HepG2 (cell line): ENCODE results near the gene ETFA. TPM values are rescaled to one million over a fixed set of nuclear protein-coding genes. Genes with fewer than 3 reads are reported as not detected.

ENCODE experiments used
- CBFB ChIP-seq: sonication (generic); formaldehyde crosslinking; IDR thresholded peaks from 2 replicates; pipeline ENCODE4 v1.4.0; 2020; ENCODE audit warnings: missing genetic modification reagents
- ELF4 ChIP-seq: sonication (generic); formaldehyde crosslinking; IDR thresholded peaks from 2 replicates; pipeline ENCODE4 v1.5.0; 2020; ENCODE audit warnings: missing genetic modification reagents, mild to moderate bottlenecking, moderate library complexity, borderline replicate concordance
- FOXJ3 ChIP-seq: sonication (generic); formaldehyde crosslinking; IDR thresholded peaks from 2 replicates; pipeline ENCODE4 v1.4.0; 2020; ENCODE audit warnings: missing genetic modification reagents, mild to moderate bottlenecking, borderline replicate concordance
- GATA4 ChIP-seq: sonication (generic); IDR thresholded peaks from 2 replicates; pipeline ENCODE4 v1.6.1; 2016; ENCODE audit warnings: antibody characterized with exemption, low read depth, borderline replicate concordance
- GRHL1 ChIP-seq: sonication (generic); formaldehyde crosslinking; conservative IDR thresholded peaks from 2 replicates; pipeline ENCODE4 v1.8.0; 2022; ENCODE audit warnings: missing genetic modification reagents
- HDAC1 ChIP-seq: sonication (generic); formaldehyde crosslinking; IDR thresholded peaks from 2 replicates; pipeline ENCODE4 v1.5.1; 2020; ENCODE audit warnings: mild to moderate bottlenecking, missing genetic modification reagents
- IRX3 ChIP-seq: sonication (generic); formaldehyde crosslinking; IDR thresholded peaks from 2 replicates; pipeline ENCODE4 v1.8.1; 2023; ENCODE audit warnings: mild to moderate bottlenecking, low read depth, missing genetic modification reagents, borderline replicate concordance
- KLF13 ChIP-seq: sonication (generic); formaldehyde crosslinking; IDR thresholded peaks from 2 replicates; pipeline ENCODE4 v1.4.0; 2020; ENCODE audit warnings: mild to moderate bottlenecking, missing genetic modification reagents
- MXD1 ChIP-seq: sonication (generic); formaldehyde crosslinking; IDR thresholded peaks from 2 replicates; pipeline ENCODE4 v1.4.0; 2020; ENCODE audit warnings: mild to moderate bottlenecking, missing genetic modification reagents
- NFAT5 ChIP-seq: sonication (generic); formaldehyde crosslinking; IDR thresholded peaks from 2 replicates; pipeline ENCODE4 v1.4.0; 2020; ENCODE audit warnings: missing genetic modification reagents
- NR2F2 ChIP-seq: IDR thresholded peaks from 2 replicates; pipeline ENCODE4 v1.6.1; 2012; ENCODE audit warnings: low read depth, inconsistent platforms, borderline replicate concordance
- RELA ChIP-seq: sonication (generic); formaldehyde crosslinking; IDR thresholded peaks from 2 replicates; pipeline ENCODE4 v1.4.0; 2020; ENCODE audit warnings: missing genetic modification reagents
- RORA ChIP-seq: sonication (generic); formaldehyde crosslinking; IDR thresholded peaks from 2 replicates; pipeline ENCODE4 v1.5.0; 2020; ENCODE audit warnings: mild to moderate bottlenecking, missing genetic modification reagents, moderate library complexity
- SKI ChIP-seq: fragments of 450-650 bp; IDR thresholded peaks from one replicate; pipeline ENCODE4 v1.6.1; 2018; ENCODE audit warnings: mild to moderate bottlenecking; ENCODE audit not compliant: partially characterized antibody
- TAF1 ChIP-seq: sonication (generic); formaldehyde crosslinking; IDR thresholded peaks from 2 replicates; pipeline ENCODE4 v1.4.0; 2020; ENCODE audit warnings: missing genetic modification reagents
- TEF ChIP-seq: sonication (generic); formaldehyde crosslinking; IDR thresholded peaks from 2 replicates; pipeline ENCODE4 v1.5.0; 2020; ENCODE audit warnings: missing genetic modification reagents
- ZNF251 ChIP-seq: sonication (generic); formaldehyde crosslinking; IDR thresholded peaks from 2 replicates; pipeline ENCODE4 v1.9.0; 2021; ENCODE audit warnings: mild to moderate bottlenecking, missing genetic modification reagents
- ZNF530 ChIP-seq: sonication (generic); formaldehyde crosslinking; IDR thresholded peaks from 2 replicates; pipeline ENCODE4 v1.5.0; 2020; ENCODE audit warnings: low read depth, mild to moderate bottlenecking, missing genetic modification reagents
- ZNF652 ChIP-seq: IDR thresholded peaks from 2 replicates; pipeline ENCODE4 v1.6.1; 2016; ENCODE audit warnings: low read depth, borderline replicate concordance
- ZNF704 ChIP-seq: sonication (generic); formaldehyde crosslinking; IDR thresholded peaks from 2 replicates; pipeline ENCODE4 v1.8.1; 2023; ENCODE audit warnings: mild to moderate bottlenecking, inconsistent platforms, moderate library complexity, missing genetic modification reagents, borderline replicate concordance
- polyA plus RNA-seq, 8 experiments: library from polyadenylated mRNA; depleted of rRNA in 3 of 8; stranded (reverse) in 7 of 8; unstranded in 1 of 8; fragments of >200 nt; fragmentation: Illumina TruSeq in 4 of 8; extraction: Trizol in 4 of 8; gene quantifications; 2 replicates each; pipeline versions ENCODE4 v1.2.1 to v1.2.3, GENCODE V29; 2011 to 2016; ENCODE audit warnings: low read depth in 4 of 8, missing spikeins in 1 of 8, mixed read lengths in 1 of 8; ENCODE audit not compliant: insufficient read depth in 1 of 8
- total RNA-seq, 5 experiments: library from RNA; depleted of rRNA; stranded (reverse); fragments of >200 nt; fragmentation: Illumina TruSeq; extraction: Trizol; gene quantifications; 2 replicates each; pipeline ENCODE4 v1.2.3, GENCODE V29; 2016; ENCODE audit warnings: low read depth in 1 of 5

ETFA gene
- total and polyA plus RNA-seq, 2 of the 13 experiments (the other 11 are each of a cell fraction or from before 2014, with no cell fraction given) = 291 to 396 TPM

- TF ChIP-seq NFAT5 (CRISPR knock-in tag) = peak; percentile 21; the same call in 1 of the 2 replicates
- TF ChIP-seq ZNF652 (CRISPR knock-in tag) = no peak; the same call in 1 of the 2 replicates
- TF ChIP-seq ZNF704 (CRISPR knock-in tag) = peak; percentile 90; the same call in 1 of the 2 replicates
- no peak for TF ChIP-seq RORA (CRISPR knock-in tag)
- TF ChIP-seq ZNF530 = no peak
- TF ChIP-seq MXD1 (CRISPR knock-in tag) = peak; percentile 88
- TF ChIP-seq HDAC1 (CRISPR knock-in tag) = peak; percentile 83
- no peak for TF ChIP-seq GRHL1 (CRISPR knock-in tag)
- peak; percentile 75 for TF ChIP-seq IRX3 (CRISPR knock-in tag)
- no peak for TF ChIP-seq SKI
- TF ChIP-seq TEF (CRISPR knock-in tag) = no peak
- no peak for TF ChIP-seq RELA
- TF ChIP-seq ZNF251 (CRISPR knock-in tag) = no peak
- TF ChIP-seq ELF4 = peak; percentile 79
- TF ChIP-seq KLF13 (CRISPR knock-in tag) = no peak
- TF ChIP-seq FOXJ3 (CRISPR knock-in tag) = no peak
- TF ChIP-seq TAF1 = peak; percentile 98
- TF ChIP-seq CBFB (CRISPR knock-in tag) = 0 out of 2 replicates have a peak, but pooled peaks have one; percentile 44
- TF ChIP-seq GATA4 = peak; percentile 84
- peak; percentile 42; the same call in 1 of the 2 replicates for TF ChIP-seq NR2F2
Observed at GRCh38 chr15:76311100-76311953, at the start of gene ETFA (continued).
